Calu3 (cell line): Measurements from ENCODE around the gene GRIK4. TPM values are rescaled to one million over a fixed set of nuclear protein-coding genes. Genes with fewer than 3 reads are reported as not detected.

Experiments
- BruUV-seq: library from RNA; stranded (reverse); fragments of 400-500 nt; replicated peaks from 2 replicates; lab custom pipeline; 2021; lab: Mats Ljungman, UMichigan
- CTCF ChIA-PET: fragments of 300-600 bp; sonication (Branson Sonifier 250); formaldehyde crosslinking; loops from one replicate; lab custom pipeline; 2022; ENCODE audit warnings: antibody characterized with exemption; lab: Charles Lee
- DNase-seq: peaks from one replicate; pipeline ENCODE4 v3.0.0; 2022
- H3K27ac Mint-ChIP-seq: one replicate; pipeline ENCODE4 v1.8.0; 2022; ENCODE audit warnings: mixed read lengths; ENCODE audit not compliant: unreplicated experiment
- H3K27me3 Mint-ChIP-seq: one replicate; pipeline ENCODE4 v1.8.0; 2022; ENCODE audit warnings: mixed read lengths; ENCODE audit not compliant: unreplicated experiment
- H3K36me3 Mint-ChIP-seq: one replicate; pipeline ENCODE4 v1.8.0; 2022; ENCODE audit warnings: mild to moderate bottlenecking, moderate library complexity, mixed read lengths; ENCODE audit not compliant: insufficient read depth, unreplicated experiment
- H3K4me1 Mint-ChIP-seq: one replicate; pipeline ENCODE4 v1.8.0; 2022; ENCODE audit warnings: mild to moderate bottlenecking, low read depth, mixed read lengths; ENCODE audit not compliant: unreplicated experiment
- H3K4me3 Mint-ChIP-seq: one replicate; pipeline ENCODE4 v1.8.0; 2022; ENCODE audit warnings: mild to moderate bottlenecking, low read depth, moderate library complexity, mixed read lengths; ENCODE audit not compliant: unreplicated experiment
- H3K9me3 Mint-ChIP-seq: one replicate; pipeline ENCODE4 v1.8.0; 2022; ENCODE audit warnings: low read depth, mixed read lengths; ENCODE audit not compliant: unreplicated experiment
- CTCF ChIP-seq: fragments of 200-600 bp; IDR thresholded peaks from one replicate; pipeline ENCODE4 v1.8.0; 2022; ENCODE audit warnings: antibody characterized with exemption; ENCODE audit not compliant: unreplicated experiment
- intact Hi-C: fragments of 100-400 bp; cut with micrococcal nuclease; formaldehyde crosslinking; loops from one replicate; pipeline ENCODE4 v1.10.0; 2022; ENCODE audit not compliant: unreplicated experiment
- total RNA-seq: library from RNA; stranded (reverse); gene quantifications from 2 replicates; pipeline ENCODE4 v1.2.3, GENCODE V29; 2022

The GRIK4 gene
- total RNA-seq, 1 experiment from 2014 or later = not detected

DNA sequence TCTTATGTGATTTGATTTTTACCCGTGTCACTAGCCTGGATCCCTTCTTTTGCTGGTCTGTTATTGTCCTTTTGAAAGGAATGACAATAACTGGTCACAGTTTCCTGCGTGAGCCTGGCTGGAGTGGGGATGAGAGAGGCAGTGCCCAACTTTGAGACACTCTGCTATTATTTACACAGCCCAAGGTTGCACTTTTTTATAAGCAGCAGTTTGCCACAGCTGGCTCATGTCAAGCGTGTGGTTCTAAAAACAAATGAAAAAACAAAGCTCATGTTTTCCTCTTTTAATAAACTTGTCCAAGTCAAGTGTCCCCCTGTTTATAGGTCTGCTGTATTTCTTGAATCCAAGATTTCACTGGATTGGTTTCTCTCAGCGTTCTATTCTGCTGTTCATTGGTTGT is 201.3 kb downstream of the GRIK4 start:
- intact Hi-C loops = no loop called here
- CTCF ChIA-PET = no interaction called here
- Mint-ChIP-seq H3K36me3 (no peaks in the 10 kb centered on the region), H3K27me3 (peaks cover 68% of the 10 kb centered on the region), H3K9me3 (no peaks in the 10 kb centered on the region), H3K4me1 (peaks cover 9% of the 10 kb centered on the region), H3K4me3 (no peak overlapping the region), H3K27ac (no peak overlapping the region)
- no peak for DNase-seq
- BruUV-seq = no TSS peak
- no peak for TF ChIP-seq CTCF

DNA sequence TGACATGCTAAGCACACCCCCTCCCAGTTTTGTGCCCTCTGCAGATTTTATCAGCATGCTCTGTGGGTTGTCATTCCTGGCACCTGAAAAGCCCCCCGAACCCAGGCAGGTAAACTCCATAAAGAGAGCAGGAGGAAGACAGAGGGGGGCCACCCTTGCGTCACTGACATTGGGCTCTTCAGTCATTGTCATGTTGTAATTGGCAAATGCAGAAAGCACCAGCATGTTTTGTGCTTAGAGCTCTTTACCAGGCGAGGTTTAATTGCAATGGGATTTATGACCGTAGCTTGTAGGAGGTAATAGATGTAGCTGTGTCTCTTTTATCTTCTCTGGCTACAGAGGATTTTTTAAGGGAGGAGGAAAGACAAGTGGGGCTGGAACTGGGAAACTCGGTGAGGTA is 201.7 kb downstream of the GRIK4 start:
- no peaks in the 10 kb centered on the region for H3K9me3 Mint-ChIP-seq

DNA sequence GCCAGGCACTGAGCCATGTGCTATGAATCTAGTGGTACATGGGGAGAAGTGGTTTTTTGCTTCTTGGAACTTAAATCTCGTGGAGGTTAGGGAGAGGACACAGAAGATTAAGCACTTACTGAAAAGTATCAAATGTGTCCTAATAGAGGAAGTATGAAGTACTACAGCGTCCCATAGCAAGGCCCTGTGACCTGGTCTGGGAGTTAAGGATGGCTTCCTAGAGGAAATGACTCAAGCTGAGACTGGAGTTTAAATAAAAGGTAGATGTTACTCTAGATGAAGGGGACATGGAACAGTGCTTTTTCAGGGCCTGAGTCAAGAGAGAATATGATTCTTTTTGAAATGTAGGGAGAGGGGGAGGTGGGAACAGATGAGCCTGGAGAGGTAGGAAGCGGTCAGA is 202.9 kb downstream of the GRIK4 start:
- Mint-ChIP-seq H3K27me3 (peaks cover 74% of the 10 kb centered on the region), H3K4me3 (no peak overlapping the region), H3K9me3 (no peaks in the 10 kb centered on the region), H3K4me1 (peaks cover 9% of the 10 kb centered on the region), H3K27ac (no peak overlapping the region), H3K36me3 (no peaks in the 10 kb centered on the region)
- BruUV-seq = no TSS peak
- intact Hi-C loops = no loop called here
- CTCF ChIA-PET = no interaction called here
- DNase-seq = no peak
- no peak for TF ChIP-seq CTCF

More for the DNA sequence above, 201.7 kb downstream of the GRIK4 start:
- CTCF ChIA-PET = no interaction called here
- Mint-ChIP-seq H3K4me1 (peaks cover 9% of the 10 kb centered on the region), H3K36me3 (no peaks in the 10 kb centered on the region), H3K4me3 (no peak overlapping the region), H3K27ac (no peak overlapping the region), H3K27me3 (peaks cover 68% of the 10 kb centered on the region)
- no peak for DNase-seq
- TF ChIP-seq CTCF = no peak
- BruUV-seq = no TSS peak
- intact Hi-C loops = no loop called here

DNA sequence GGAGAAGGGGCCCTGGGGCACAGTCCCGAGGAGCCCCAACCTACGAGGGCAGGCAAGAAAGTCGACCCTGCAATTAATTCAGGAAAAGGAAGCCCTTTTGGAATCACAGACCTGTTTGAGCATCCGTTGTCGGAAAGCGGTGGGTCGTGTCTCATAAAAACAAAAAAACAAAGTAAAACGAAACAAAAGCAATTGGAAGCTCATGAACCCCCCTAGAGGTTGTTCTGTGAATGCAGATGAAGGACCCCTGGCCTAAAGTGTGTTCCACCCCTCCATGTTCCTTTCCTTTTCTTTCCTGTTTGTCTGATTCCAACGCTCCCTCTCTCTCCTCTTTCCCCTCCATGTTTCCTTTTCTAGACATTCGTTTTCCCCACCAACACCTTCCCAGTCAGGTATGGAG is 203.7 kb downstream of the GRIK4 start:
- H3K27ac Mint-ChIP-seq = no peak overlapping the region
- DNase-seq = no peak
- no peaks in the 10 kb centered on the region for H3K9me3 Mint-ChIP-seq
- peaks cover 82% of the 10 kb centered on the region for H3K27me3 Mint-ChIP-seq
- CTCF ChIA-PET = no interaction called here
- no peak overlapping the region for H3K4me3 Mint-ChIP-seq
- no peaks in the 10 kb centered on the region for H3K36me3 Mint-ChIP-seq
- intact Hi-C loops = no loop called here
- H3K4me1 Mint-ChIP-seq = peaks cover 9% of the 10 kb centered on the region
- peak; percentile 28 for TF ChIP-seq CTCF
- BruUV-seq = no TSS peak
